ENCODE results near the gene BACE2. TPM values are rescaled to one million over a fixed set of nuclear protein-coding genes. Genes with fewer than 3 reads are reported as not detected.

BACE2 gene
- polyA plus RNA-seq, 1 donor from 2014 or later = 0.32 TPM

- TF ChIP-seq SMC3 (conservative IDR thresholded peaks at IDR 0.05; ENCODE audit: poor library complexity) (no peak), EP300 (conservative IDR thresholded peaks at IDR 0.05; ENCODE audit: poor library complexity, severe bottlenecking) (no peak)
These were observed 8.9 kb downstream of the BACE2 start (continued) for GRCh38 chr21:41176846-41177245.

GRCh38 chr21:41180752-41181151 lies 12.8 kb downstream of the BACE2 start:
- H3K9me3 ChIP-seq (ENCODE audit: low read length) = no peaks in the 10 kb centered on the region

DNA sequence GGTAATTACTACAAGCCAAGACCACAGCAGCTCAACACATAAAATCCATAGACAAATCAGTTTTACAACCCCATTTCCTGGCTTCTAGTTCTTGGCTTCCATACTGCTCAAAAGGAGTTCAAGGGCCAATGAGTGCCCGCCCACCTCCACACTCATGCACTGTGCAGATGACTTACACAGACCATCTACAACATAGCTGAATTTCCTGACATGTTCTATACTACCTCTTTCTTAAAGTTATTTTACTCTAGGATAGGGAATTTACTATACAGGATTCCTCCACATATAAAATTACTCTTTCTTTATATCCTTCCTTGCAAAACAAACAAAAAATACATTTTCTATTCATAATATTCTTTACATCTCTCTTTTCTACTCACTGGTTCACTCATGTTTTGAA lies 14.6 kb downstream of the BACE2 start:
- TF ChIP-seq, protein P1, sequence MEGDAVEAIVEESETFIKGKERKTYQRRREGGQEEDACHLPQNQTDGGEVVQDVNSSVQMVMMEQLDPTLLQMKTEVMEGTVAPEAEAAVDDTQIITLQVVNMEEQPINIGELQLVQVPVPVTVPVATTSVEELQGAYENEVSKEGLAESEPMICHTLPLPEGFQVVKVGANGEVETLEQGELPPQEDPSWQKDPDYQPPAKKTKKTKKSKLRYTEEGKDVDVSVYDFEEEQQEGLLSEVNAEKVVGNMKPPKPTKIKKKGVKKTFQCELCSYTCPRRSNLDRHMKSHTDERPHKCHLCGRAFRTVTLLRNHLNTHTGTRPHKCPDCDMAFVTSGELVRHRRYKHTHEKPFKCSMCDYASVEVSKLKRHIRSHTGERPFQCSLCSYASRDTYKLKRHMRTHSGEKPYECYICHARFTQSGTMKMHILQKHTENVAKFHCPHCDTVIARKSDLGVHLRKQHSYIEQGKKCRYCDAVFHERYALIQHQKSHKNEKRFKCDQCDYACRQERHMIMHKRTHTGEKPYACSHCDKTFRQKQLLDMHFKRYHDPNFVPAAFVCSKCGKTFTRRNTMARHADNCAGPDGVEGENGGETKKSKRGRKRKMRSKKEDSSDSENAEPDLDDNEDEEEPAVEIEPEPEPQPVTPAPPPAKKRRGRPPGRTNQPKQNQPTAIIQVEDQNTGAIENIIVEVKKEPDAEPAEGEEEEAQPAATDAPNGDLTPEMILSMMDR (IDR thresholded peaks at IDR 0.05; ENCODE audit: poor library complexity, severe bottlenecking) = no peak
- TF ChIP-seq SMC3 (conservative IDR thresholded peaks at IDR 0.05; ENCODE audit: poor library complexity) (no peak), POLR2AphosphoS5 (IDR thresholded peaks at IDR 0.05) (no peak), EP300 (conservative IDR thresholded peaks at IDR 0.05; ENCODE audit: poor library complexity, severe bottlenecking) (no peak), MXI1 (conservative IDR thresholded peaks at IDR 0.05; ENCODE audit: poor library complexity, severe bottlenecking) (no peak), TAF1 (IDR thresholded peaks at IDR 0.05; ENCODE audit: low read depth) (no peak), EZH2 (IDR thresholded peaks at IDR 0.05; ENCODE audit: borderline replicate concordance, insufficient read depth, low read length, poor library complexity, severe bottlenecking) (no peak), RAD21 (conservative IDR thresholded peaks at IDR 0.05) (no peak), REST (IDR thresholded peaks at IDR 0.05; ENCODE audit: borderline replicate concordance) (no peak)
- Histone ChIP-seq H3K27ac (ENCODE audit: low read length) (no peak overlapping the region), H3K27me3 (ENCODE audit: insufficient read depth, low read depth, low read length) (no peaks in the 10 kb centered on the region), H3K79me2 (replicated peaks; ENCODE audit: insufficient read depth, low read length) (no peaks in the 10 kb centered on the region), H2AFZ (ENCODE audit: low read depth, low read length) (no peak overlapping the region), H3K36me3 (ENCODE audit: insufficient read depth, low read length) (no peaks in the 10 kb centered on the region), H3K4me2 (ENCODE audit: low read length) (no peak overlapping the region), H3K9me2 (ENCODE audit: insufficient read depth, low read length) (no peaks in the 10 kb centered on the region), H3F3A (ENCODE audit: insufficient read depth, low read length, poor library complexity, severe bottlenecking) (no peaks in the 10 kb centered on the region), H3K9me3 (ENCODE audit: low read length) (no peaks in the 10 kb centered on the region), H3K4me3 (ENCODE audit: low read length) (no peak overlapping the region), H3K9ac (ENCODE audit: low read length) (no peak overlapping the region), H4K20me1 (ENCODE audit: insufficient read depth) (no peaks in the 10 kb centered on the region)

More at GRCh38 chr21:41180752-41181151, 12.8 kb downstream of the BACE2 start:
- H3K27me3 ChIP-seq (ENCODE audit: insufficient read depth, low read depth, low read length) = no peaks in the 10 kb centered on the region
- no peak overlapping the region for H3K9ac ChIP-seq (ENCODE audit: low read length)
- H2AFZ ChIP-seq (ENCODE audit: low read depth, low read length) = no peak overlapping the region
- H3K27ac ChIP-seq (ENCODE audit: low read length) = no peak overlapping the region
- no peak for TF ChIP-seq MXI1 (conservative IDR thresholded peaks at IDR 0.05; ENCODE audit: poor library complexity, severe bottlenecking)
- no peak overlapping the region for H3K4me2 ChIP-seq (ENCODE audit: low read length)
- no peaks in the 10 kb centered on the region for H3K79me2 ChIP-seq (replicated peaks; ENCODE audit: insufficient read depth, low read length)
- H3K36me3 ChIP-seq (ENCODE audit: insufficient read depth, low read length) = no peaks in the 10 kb centered on the region
- no peak overlapping the region for H3K4me3 ChIP-seq (ENCODE audit: low read length)
- H3F3A ChIP-seq (ENCODE audit: insufficient read depth, low read length, poor library complexity, severe bottlenecking) = no peaks in the 10 kb centered on the region
- H4K20me1 ChIP-seq (ENCODE audit: insufficient read depth) = no peaks in the 10 kb centered on the region
- H3K9me2 ChIP-seq (ENCODE audit: insufficient read depth, low read length) = no peaks in the 10 kb centered on the region
